Stomach (tissue), 9 donors: ENCODE results near the gene PLPPR3. TPM values are rescaled to one million over a fixed set of nuclear protein-coding genes. Genes with fewer than 3 reads are reported as not detected.
A peak's percentile ranks its signal among the peaks of the same experiment; 100 is the strongest.

ENCODE experiments used
- DNase-seq, 2 donors: peaks; one replicate each; pipeline versions ENCODE4 v3.0.0 to v3.0.0-alpha.2; 2013 to 2019
- H3K27ac ChIP-seq, 5 donors: fragments of 200-600 bp in 4 of 5; sonication (generic) in 4 of 5; one replicate each; pipeline ENCODE4 v1.5.1; 2013 to 2019; ENCODE audit warnings: mild to moderate bottlenecking in 1 of 5, moderate library complexity in 1 of 5
- H3K27me3 ChIP-seq, 3 donors: fragments of 200-600 bp; sonication (generic); one replicate each; pipeline ENCODE4 v1.5.1; 2017 to 2019; ENCODE audit warnings: mixed run types in 1 of 3
- H3K36me3 ChIP-seq, 4 donors: fragments of 200-600 bp; sonication (generic); 1 replicate in 3 of 4; 2 replicates in 1 of 4; pipeline ENCODE4 v1.5.1; 2016 to 2019
- H3K4me1 ChIP-seq, 4 donors: fragments of 200-600 bp; sonication (generic); one replicate each; pipeline ENCODE4 v1.5.1; 2016 to 2019
- H3K4me3 ChIP-seq, 4 donors: fragments of 200-600 bp; sonication (generic) in 3 of 4; one replicate each; pipeline ENCODE4 v1.5.1; 2016 to 2019; ENCODE audit warnings: mild to moderate bottlenecking in 1 of 4
- H3K9me3 ChIP-seq, 4 donors: fragments of 200-600 bp; sonication (generic); one replicate each; pipeline ENCODE4 v1.5.1; 2016 to 2019
- EP300 ChIP-seq: sonication (generic); formaldehyde crosslinking; IDR thresholded peaks from one replicate; pipeline ENCODE4 v1.6.1; 2017; ENCODE audit warnings: antibody characterized with exemption
- POLR2A ChIP-seq, 4 donors: fragments of 450-650 bp; IDR thresholded peaks; one replicate each; pipeline ENCODE4 v1.6.1; 2016; ENCODE audit warnings: antibody characterized with exemption in 4 of 4, control low read depth in 2 of 4, mild to moderate bottlenecking in 1 of 4, moderate library complexity in 1 of 4
- POLR2AphosphoS5 ChIP-seq, 3 donors: sonication (generic); formaldehyde crosslinking; IDR thresholded peaks; one replicate each; pipeline ENCODE4 v1.6.1; 2016; ENCODE audit warnings: antibody characterized with exemption in 3 of 3
- WGBS, 5 donors: extraction: QIAGEN DNeasy Blood & Tissue Kit in 3 of 5; methylation state at CpG; one replicate each; pipeline versions ENCODE4 v1.1.5 to v1.1.7; 2013 to 2018; 5-methylcytosine and 5-hydroxymethylcytosine counted together
- intact Hi-C: fragments of 100-400 bp; cut with DNase I; formaldehyde crosslinking; loops from one replicate; pipeline ENCODE4 v1.15.1; 2023; ENCODE audit warnings: low total_unique reads
- polyA plus RNA-seq, 3 donors: library from polyadenylated mRNA; stranded (reverse); fragments of 200-250 nt; gene quantifications; one replicate each; pipeline ENCODE4 v1.2.3, GENCODE V29; 2013
- total RNA-seq, 5 donors: library from RNA; depleted of rRNA; stranded (reverse); fragments of >200 nt; gene quantifications; one replicate each; pipeline versions ENCODE4 v1.1.0 to v1.2.3, GENCODE V29; 2014 to 2016
- TF ChIP-seq, protein P1 (sequence below), 7 experiments: fragments of 450-650 bp in 4 of 7; fragments of 200-600 bp in 3 of 7; sonication (generic) in 3 of 7; IDR thresholded peaks; one replicate each; pipeline ENCODE4 v1.5.1; 2016 to 2019; ENCODE audit warnings: antibody characterized with exemption in 7 of 7, control low read depth in 2 of 7, mild to moderate bottlenecking in 1 of 7
- donor health status: healthy with polysubstance abuse.
- donor health status: Bipolar disorder and iron deficiency.
- donor health status: healthy.

The PLPPR3 gene
- total and polyA plus RNA-seq, 8 donors, result 0.46 to 0.55 TPM; not detected in 6

DNA sequence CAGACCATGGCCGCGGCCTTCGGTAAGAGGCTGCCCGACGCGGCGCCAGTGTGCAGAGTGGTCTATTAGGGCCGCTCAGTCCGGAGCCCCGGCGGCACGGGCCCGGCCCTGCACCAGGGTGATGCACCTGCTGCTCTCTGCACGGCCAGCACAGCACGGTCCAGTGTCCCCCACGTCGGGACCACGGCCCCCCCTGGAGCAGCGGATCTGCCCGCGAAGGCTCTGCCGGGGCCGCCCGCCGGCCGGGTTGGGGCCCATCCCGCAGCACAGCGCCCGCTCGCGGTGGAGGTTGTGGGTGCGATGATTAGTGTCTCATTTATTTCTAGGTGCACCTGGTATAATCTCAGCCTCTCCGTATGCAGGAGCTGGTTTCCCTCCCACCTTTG lies 16.6 kb downstream of the PLPPR3 start:
- H3K36me3 ChIP-seq, result peaks cover 74 to 92% (median 87%) of the 10 kb centered on the region in 4 donors
- 91 to 95% (median 92%) methylated on average over 15 to 33 of the region's 33 CpGs for WGBS, 5 donors
- TF ChIP-seq POLR2A (IDR thresholded peaks at IDR 0.05) (no peak), POLR2AphosphoS5 (IDR thresholded peaks at IDR 0.05) (no peak), EP300 (no peak)
- TF ChIP-seq, protein P1, sequence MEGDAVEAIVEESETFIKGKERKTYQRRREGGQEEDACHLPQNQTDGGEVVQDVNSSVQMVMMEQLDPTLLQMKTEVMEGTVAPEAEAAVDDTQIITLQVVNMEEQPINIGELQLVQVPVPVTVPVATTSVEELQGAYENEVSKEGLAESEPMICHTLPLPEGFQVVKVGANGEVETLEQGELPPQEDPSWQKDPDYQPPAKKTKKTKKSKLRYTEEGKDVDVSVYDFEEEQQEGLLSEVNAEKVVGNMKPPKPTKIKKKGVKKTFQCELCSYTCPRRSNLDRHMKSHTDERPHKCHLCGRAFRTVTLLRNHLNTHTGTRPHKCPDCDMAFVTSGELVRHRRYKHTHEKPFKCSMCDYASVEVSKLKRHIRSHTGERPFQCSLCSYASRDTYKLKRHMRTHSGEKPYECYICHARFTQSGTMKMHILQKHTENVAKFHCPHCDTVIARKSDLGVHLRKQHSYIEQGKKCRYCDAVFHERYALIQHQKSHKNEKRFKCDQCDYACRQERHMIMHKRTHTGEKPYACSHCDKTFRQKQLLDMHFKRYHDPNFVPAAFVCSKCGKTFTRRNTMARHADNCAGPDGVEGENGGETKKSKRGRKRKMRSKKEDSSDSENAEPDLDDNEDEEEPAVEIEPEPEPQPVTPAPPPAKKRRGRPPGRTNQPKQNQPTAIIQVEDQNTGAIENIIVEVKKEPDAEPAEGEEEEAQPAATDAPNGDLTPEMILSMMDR (IDR thresholded peaks at IDR 0.05), result no peak
- H3K4me1 ChIP-seq, result peaks cover 37 to 55% (median 43%) of the 10 kb centered on the region in 4 donors
- intact Hi-C loops, result no loop called here
- no peak overlapping the region for H3K4me3 ChIP-seq
- peak overlapping the region in 1 of 5 donors; percentile 1 for H3K27ac ChIP-seq
- H3K27me3 ChIP-seq, result no peaks in the 10 kb centered on the region
- H3K9me3 ChIP-seq, result no peaks in the 10 kb centered on the region
- no peak for DNase-seq

DNA sequence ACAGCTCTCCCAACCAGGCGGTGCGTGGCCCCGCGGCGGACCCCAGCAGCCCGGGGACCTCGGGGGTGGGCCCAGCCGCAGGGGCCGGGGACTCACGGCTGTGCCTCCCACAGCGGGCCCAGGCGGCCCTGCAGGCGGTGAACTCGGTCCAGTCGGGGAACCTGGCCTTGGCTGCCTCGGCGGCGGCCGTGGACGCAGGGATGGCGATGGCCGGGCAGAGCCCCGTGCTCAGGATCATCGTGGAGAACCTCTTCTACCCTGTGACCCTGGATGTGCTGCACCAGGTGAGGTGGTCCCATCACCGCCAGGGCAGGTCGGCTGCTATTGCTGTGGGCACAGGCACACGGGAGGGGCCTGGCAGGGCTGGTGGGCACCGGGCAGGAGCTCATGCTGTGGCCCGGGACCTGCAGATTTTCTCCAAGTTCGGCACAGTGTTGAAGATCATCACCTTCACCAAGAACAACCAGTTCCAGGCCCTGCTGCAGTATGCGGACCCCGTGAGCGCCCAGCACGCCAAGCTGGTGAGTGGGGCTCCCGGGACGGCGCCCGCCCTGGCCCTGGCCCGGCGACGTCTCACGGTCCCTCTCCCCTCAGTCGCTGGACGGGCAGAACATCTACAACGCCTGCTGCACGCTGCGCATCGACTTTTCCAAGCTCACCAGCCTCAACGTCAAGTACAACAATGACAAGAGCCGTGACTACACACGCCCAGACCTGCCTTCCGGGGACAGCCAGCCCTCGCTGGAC lies 17.2 kb downstream of the PLPPR3 start:
- H3K36me3 ChIP-seq, result peaks cover 69 to 92% (median 84%) of the 10 kb centered on the region in 4 donors
- no peak for DNase-seq
- H3K4me1 ChIP-seq, result peaks cover 43 to 61% (median 49%) of the 10 kb centered on the region in 4 donors
- intact Hi-C loops, result no loop called here
- TF ChIP-seq POLR2A (IDR thresholded peaks at IDR 0.05), result no peak
- TF ChIP-seq, protein P1 (IDR thresholded peaks at IDR 0.05), result no peak
- no peak for TF ChIP-seq EP300
- no peak for TF ChIP-seq POLR2AphosphoS5 (IDR thresholded peaks at IDR 0.05)
- no peak overlapping the region for H3K4me3 ChIP-seq
- H3K27ac ChIP-seq, result no peak overlapping the region
- H3K27me3 ChIP-seq, result no peaks in the 10 kb centered on the region
- H3K9me3 ChIP-seq, result no peaks in the 10 kb centered on the region
- 90 to 93% (median 92%) methylated on average over 30 to 53 of the region's 53 CpGs for WGBS, 5 donors

DNA sequence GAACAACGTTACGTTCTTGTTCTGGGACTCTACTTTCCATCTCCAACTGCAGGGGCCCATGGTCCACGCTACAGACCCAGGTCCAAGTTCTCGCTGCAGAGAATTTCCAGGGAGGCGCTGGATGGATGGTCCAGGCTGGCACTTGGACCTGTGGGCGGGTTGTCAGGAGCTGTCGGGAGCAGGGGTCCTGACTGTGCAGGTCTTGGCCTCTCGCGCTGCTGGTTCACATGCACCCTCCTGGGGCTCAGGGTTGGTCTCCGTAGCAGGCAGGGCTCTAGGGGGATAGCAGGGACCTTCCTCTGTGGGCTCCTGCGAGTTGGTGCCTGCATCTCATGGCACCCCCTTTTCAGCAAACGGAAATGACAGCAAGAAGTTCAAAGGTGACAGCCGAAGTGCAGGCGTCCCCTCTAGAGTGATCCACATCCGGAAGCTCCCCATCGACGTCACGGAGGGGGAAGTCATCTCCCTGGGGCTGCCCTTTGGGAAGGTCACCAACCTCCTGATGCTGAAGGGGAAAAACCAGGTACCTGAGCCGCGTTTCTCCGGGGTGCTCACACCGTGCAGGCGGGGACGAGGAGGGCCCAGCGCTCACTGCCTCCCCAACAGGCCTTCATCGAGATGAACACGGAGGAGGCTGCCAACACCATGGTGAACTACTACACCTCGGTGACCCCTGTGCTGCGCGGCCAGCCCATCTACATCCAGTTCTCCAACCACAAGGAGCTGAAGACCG lies 17.9 kb downstream of the PLPPR3 start:
- peaks cover 69 to 89% (median 79%) of the 10 kb centered on the region in 4 donors for H3K36me3 ChIP-seq
- no peaks in the 10 kb centered on the region for H3K9me3 ChIP-seq
- H3K4me3 ChIP-seq, result no peak overlapping the region
- no peak overlapping the region for H3K27ac ChIP-seq
- no peak for DNase-seq
- H3K4me1 ChIP-seq, result peaks cover 50 to 68% (median 56%) of the 10 kb centered on the region in 4 donors
- no peak for TF ChIP-seq EP300
- TF ChIP-seq, protein P1 (IDR thresholded peaks at IDR 0.05), result no peak
- TF ChIP-seq POLR2AphosphoS5 (IDR thresholded peaks at IDR 0.05), result no peak
- TF ChIP-seq POLR2A (IDR thresholded peaks at IDR 0.05), result no peak
- 77 to 82% (median 79%) methylated on average over 25 to 31 of the region's 31 CpGs for WGBS, 5 donors
- intact Hi-C loops, result no loop called here
- H3K27me3 ChIP-seq, result no peaks in the 10 kb centered on the region

DNA sequence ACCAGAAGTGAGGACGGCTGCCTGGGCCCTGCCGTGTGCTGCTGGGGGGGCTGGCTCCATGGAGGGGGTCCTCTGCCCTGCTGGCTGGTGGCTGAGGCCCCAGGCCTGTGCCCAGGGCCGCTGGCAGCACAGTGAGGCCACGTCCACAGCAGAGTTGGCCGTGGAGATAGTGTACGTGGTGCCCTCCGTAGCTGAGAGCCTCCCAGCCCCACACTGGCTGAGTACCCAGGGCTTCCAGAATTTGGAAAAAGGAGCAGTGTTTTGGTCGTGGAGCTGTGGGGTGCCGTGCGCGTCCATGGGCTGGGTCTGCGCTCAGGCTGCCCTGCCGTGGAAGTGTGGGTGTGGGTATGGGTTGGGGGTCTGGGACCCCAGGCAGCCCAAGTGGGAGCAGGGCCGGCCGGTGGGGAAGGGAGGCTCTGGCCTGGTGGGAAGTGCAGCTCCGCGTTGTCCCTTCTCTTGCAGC lies 18.6 kb downstream of the PLPPR3 start:
- H3K27ac ChIP-seq, result peak overlapping the region in 3 of 5 donors; percentile 26 to 100 (median 37)
- no peaks in the 10 kb centered on the region for H3K9me3 ChIP-seq
- H3K36me3 ChIP-seq, result peaks cover 62 to 82% (median 72%) of the 10 kb centered on the region in 4 donors
- WGBS, 5 donors, result 76 to 86% (median 84%) methylated on average over 11 to 17 of the region's 17 CpGs
- H3K4me1 ChIP-seq, result peaks cover 52 to 74% (median 63%) of the 10 kb centered on the region in 4 donors
- H3K4me3 ChIP-seq, result peak overlapping the region in 2 of 4 donors; percentile 96 to 97
- no peak for DNase-seq
- TF ChIP-seq, protein P1 (IDR thresholded peaks at IDR 0.05), result no peak
- TF ChIP-seq POLR2A (IDR thresholded peaks at IDR 0.05), result no peak
- TF ChIP-seq EP300, result no peak
- no peak for TF ChIP-seq POLR2AphosphoS5 (IDR thresholded peaks at IDR 0.05)
- intact Hi-C loops, result no loop called here
- no peaks in the 10 kb centered on the region for H3K27me3 ChIP-seq
